ENCODE results near the gene ATP11A.

The ATP11A gene

GRCh38 chr13:112917056-112917664, 227.3 kb downstream of the ATP11A start:
- no peak for DNase-seq

GRCh38 chr13:112917737-112918136, 227.9 kb downstream of the ATP11A start:
- no peak for DNase-seq

- DNase-seq: no peak
Measured at GRCh38 chr13:112918266-112918665, 228.4 kb downstream of the ATP11A start.

- no peak for DNase-seq
Measured at GRCh38 chr13:112918746-112919145, 228.9 kb downstream of the ATP11A start.

GRCh38 chr13:112923962-112924361, 234.1 kb downstream of the ATP11A start:
- DNase-seq: no peak

GRCh38 chr13:112924365-112924764, 234.5 kb downstream of the ATP11A start:
- DNase-seq: no peak

- no peak for DNase-seq
Measured at GRCh38 chr13:112926003-112926402, 236.2 kb downstream of the ATP11A start.

- DNase-seq: no peak
Measured at GRCh38 chr13:112926993-112927392, 237.2 kb downstream of the ATP11A start.

- no peak for DNase-seq
Measured at GRCh38 chr13:112928020-112928971, 238.5 kb downstream of the ATP11A start.

- DNase-seq: no peak
Measured at GRCh38 chr13:112928972-112929782, 239.3 kb downstream of the ATP11A start.

GRCh38 chr13:112929783-112930055, 239.9 kb downstream of the ATP11A start:
- no peak for DNase-seq

GRCh38 chr13:112930192-112930591, 240.4 kb downstream of the ATP11A start:
- no peak for DNase-seq

- DNase-seq: no peak
Measured at GRCh38 chr13:112931028-112931934, 241.4 kb downstream of the ATP11A start.

GRCh38 chr13:112932971-112933370, 243.1 kb downstream of the ATP11A start:
- no peak for DNase-seq

GRCh38 chr13:112933649-112934048, 243.8 kb downstream of the ATP11A start:
- DNase-seq: no peak

GRCh38 chr13:112934078-112934477, 244.2 kb downstream of the ATP11A start:
- no peak for DNase-seq

Measured in CD4-positive, alpha-beta T cell treated with Interleukin-17A for 1 hour (primary cell).